Measurements from ENCODE around the gene SERPINE2. TPM values are rescaled to one million over a fixed set of nuclear protein-coding genes. Genes with fewer than 3 reads are reported as not detected.

The SERPINE2 gene
- total RNA-seq, 3 donors from 2014 or later: 1.8 to 44.6 (median 11.9) TPM

GRCh38 chr2:224046752-224047151, 7.7 kb upstream of the SERPINE2 start:
- intact Hi-C loops (cut with DNase I; ENCODE audit: low total_unique reads): no loop called here
- DNase-seq (ENCODE audit: low spot score in 2 of 2): no peak
- Histone ChIP-seq H3K27me3 (no peaks in the 10 kb centered on the region), H3K4me3 (no peak overlapping the region), H3K9me3 (no peaks in the 10 kb centered on the region), H3K36me3 (no peaks in the 10 kb centered on the region), H3K4me1 (peaks cover 0 to 2% of the 10 kb centered on the region in 2 donors), H3K27ac (no peak overlapping the region)
- TF ChIP-seq POLR2AphosphoS5 (IDR thresholded peaks at IDR 0.05) (no peak), POLR2A (IDR thresholded peaks at IDR 0.05) (no peak)
- TF ChIP-seq, protein P1, sequence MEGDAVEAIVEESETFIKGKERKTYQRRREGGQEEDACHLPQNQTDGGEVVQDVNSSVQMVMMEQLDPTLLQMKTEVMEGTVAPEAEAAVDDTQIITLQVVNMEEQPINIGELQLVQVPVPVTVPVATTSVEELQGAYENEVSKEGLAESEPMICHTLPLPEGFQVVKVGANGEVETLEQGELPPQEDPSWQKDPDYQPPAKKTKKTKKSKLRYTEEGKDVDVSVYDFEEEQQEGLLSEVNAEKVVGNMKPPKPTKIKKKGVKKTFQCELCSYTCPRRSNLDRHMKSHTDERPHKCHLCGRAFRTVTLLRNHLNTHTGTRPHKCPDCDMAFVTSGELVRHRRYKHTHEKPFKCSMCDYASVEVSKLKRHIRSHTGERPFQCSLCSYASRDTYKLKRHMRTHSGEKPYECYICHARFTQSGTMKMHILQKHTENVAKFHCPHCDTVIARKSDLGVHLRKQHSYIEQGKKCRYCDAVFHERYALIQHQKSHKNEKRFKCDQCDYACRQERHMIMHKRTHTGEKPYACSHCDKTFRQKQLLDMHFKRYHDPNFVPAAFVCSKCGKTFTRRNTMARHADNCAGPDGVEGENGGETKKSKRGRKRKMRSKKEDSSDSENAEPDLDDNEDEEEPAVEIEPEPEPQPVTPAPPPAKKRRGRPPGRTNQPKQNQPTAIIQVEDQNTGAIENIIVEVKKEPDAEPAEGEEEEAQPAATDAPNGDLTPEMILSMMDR (IDR thresholded peaks at IDR 0.05): no peak

DNA sequence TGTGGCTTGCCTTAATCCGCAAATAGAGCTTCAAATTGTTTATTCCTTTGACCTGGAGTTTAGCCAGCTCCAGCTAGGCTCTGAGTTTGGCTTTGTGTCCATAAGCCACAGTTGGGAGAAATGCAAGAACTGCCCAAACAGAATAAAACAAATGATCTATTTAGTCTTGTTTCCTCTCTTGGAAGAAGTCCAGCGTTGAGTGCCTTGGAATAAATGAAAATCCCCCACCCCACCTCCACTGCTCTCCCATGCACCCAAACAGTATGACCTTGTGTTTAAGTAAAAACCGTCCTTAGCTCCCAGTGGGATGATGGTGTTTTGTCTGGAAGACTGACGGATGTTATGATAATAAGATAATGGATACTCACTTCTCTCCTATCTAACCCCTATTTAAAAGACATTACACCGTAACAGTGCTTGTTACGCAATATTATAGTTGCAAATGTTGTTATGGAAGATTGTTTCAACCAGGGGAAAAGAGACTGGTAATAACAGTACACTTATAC, 3.2 kb upstream of the SERPINE2 start:
- no peak for DNase-seq (ENCODE audit: low spot score in 2 of 2)
- H3K4me3 ChIP-seq: no peak overlapping the region
- peaks cover 0 to 5% of the 10 kb centered on the region in 2 donors for H3K4me1 ChIP-seq
- no peaks in the 10 kb centered on the region for H3K9me3 ChIP-seq
- intact Hi-C loops (cut with DNase I; ENCODE audit: low total_unique reads): no loop called here
- H3K36me3 ChIP-seq: no peaks in the 10 kb centered on the region
- H3K27ac ChIP-seq: peak overlapping the region in 1 of 2 donors; percentile 34
- TF ChIP-seq, protein P1 (IDR thresholded peaks at IDR 0.05): no peak
- TF ChIP-seq POLR2AphosphoS5 (IDR thresholded peaks at IDR 0.05) (no peak), POLR2A (IDR thresholded peaks at IDR 0.05) (no peak)
- no peaks in the 10 kb centered on the region for H3K27me3 ChIP-seq

DNA sequence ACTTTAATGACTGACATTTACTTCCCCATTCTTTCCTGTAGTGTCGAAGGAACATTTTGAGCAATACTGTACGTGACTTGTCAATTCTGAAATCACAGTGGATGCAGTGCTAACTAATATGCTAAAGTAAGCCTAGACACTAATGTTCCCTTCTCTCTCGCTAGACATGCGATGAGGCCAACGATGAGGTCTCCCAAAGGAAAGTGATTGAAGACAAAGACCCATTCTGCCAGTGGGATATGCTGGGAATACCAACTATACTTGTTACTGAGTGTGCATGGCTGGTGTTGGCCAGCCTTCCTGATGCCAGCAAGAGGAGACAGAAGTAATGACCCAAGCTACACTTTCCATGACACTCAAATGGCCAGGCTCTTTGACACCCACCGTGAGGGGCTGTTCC, 2.5 kb upstream of the SERPINE2 start:
- Histone ChIP-seq H3K36me3 (no peaks in the 10 kb centered on the region), H3K4me1 (peaks cover 0 to 5% of the 10 kb centered on the region in 2 donors), H3K9me3 (no peaks in the 10 kb centered on the region), H3K27ac (peak overlapping the region in 1 of 2 donors; percentile 34), H3K4me3 (no peak overlapping the region), H3K27me3 (no peaks in the 10 kb centered on the region)
- intact Hi-C loops (cut with DNase I; ENCODE audit: low total_unique reads): no loop called here
- TF ChIP-seq POLR2AphosphoS5 (IDR thresholded peaks at IDR 0.05) (no peak), POLR2A (IDR thresholded peaks at IDR 0.05) (no peak)
- TF ChIP-seq, protein P1 (IDR thresholded peaks at IDR 0.05): no peak
- no peak for DNase-seq (ENCODE audit: low spot score in 2 of 2)

DNA sequence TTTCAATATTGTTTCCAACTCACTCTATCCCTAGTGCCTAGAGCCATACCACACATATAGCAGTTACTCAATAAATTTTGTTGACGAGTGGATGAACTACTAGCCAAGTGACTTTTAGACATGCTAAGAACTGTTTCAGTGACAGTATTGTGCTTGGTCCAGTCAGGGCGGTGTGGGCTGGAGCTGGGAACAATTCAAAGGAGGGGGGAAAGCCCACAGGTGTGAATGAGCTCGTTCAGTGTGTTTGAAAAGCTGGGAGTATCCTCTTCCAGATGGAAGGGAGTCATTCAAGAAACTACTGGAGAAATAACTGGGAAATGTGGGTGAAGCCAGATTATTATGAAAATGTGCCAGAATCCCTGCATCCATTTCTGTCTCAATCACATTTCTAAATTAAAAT, 1.7 kb upstream of the SERPINE2 start:
- intact Hi-C loops (cut with DNase I; ENCODE audit: low total_unique reads): no loop called here
- peaks cover 0 to 5% of the 10 kb centered on the region in 2 donors for H3K4me1 ChIP-seq
- H3K27me3 ChIP-seq: no peaks in the 10 kb centered on the region

DNA sequence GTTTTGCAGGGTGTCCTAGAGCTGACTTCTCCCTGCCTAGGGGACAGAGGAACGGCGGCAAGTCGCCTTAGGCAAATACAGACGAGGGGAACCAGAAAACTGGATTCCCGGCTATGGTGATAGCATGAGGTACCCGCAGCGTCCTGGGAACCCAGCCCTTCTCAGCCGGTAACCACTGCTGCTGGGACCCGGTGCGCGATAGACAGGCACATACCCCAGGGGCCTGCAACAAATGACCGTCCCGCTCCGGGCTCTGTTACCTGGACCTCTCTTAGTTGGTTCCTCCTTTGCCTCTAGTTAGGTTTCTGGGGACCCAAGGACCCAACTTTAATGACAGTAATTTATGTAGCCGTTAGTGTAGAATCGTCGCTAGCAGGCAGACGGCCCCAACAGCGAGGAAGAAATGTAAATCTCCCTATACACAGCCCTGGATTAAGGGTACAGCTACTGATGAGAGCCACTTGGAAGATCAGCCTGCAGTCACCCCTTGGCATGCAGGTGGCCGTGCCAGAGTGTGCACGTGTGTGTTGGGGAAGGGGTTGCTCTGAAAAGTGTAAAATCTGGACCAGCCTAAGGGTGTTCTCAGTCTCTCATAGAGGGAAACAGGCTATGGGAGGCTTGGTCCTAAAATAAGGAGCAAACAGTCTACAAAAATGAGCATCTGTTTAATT, 819 bp upstream of the SERPINE2 start:
- intact Hi-C loops (cut with DNase I; ENCODE audit: low total_unique reads): no loop called here
- TF ChIP-seq POLR2A (IDR thresholded peaks at IDR 0.05) (no peak), POLR2AphosphoS5 (IDR thresholded peaks at IDR 0.05) (no peak)
- TF ChIP-seq, protein P1 (IDR thresholded peaks at IDR 0.05): no peak

More for the DNA sequence above, 1.7 kb upstream of the SERPINE2 start:
- TF ChIP-seq POLR2AphosphoS5 (IDR thresholded peaks at IDR 0.05) (no peak), POLR2A (IDR thresholded peaks at IDR 0.05) (no peak)
- TF ChIP-seq, protein P1 (IDR thresholded peaks at IDR 0.05): no peak
- H3K27ac ChIP-seq: no peak overlapping the region
- no peak overlapping the region for H3K4me3 ChIP-seq
- H3K36me3 ChIP-seq: no peaks in the 10 kb centered on the region
- H3K9me3 ChIP-seq: no peaks in the 10 kb centered on the region
- DNase-seq (ENCODE audit: low spot score in 2 of 2): no peak

More for the DNA sequence above, 819 bp upstream of the SERPINE2 start:
- no peaks in the 10 kb centered on the region for H3K36me3 ChIP-seq
- H3K4me3 ChIP-seq: peak overlapping the region; percentile 50 to 88 (median 64)
- no peaks in the 10 kb centered on the region for H3K9me3 ChIP-seq
- H3K4me1 ChIP-seq: peaks cover 0 to 5% of the 10 kb centered on the region in 2 donors
- H3K27ac ChIP-seq: peak overlapping the region in 1 of 2 donors; percentile 67
- H3K27me3 ChIP-seq: no peaks in the 10 kb centered on the region
- no peak for DNase-seq (ENCODE audit: low spot score in 2 of 2)

All from breast epithelium (tissue), 4 donors.